Nephron progenitor cell (in vitro differentiated cells): ENCODE results near the gene IBA57.

Source experiments
- DNase-seq: peaks from one replicate; pipeline ENCODE4 v3.0.0; 2021
- H3K27ac Mint-ChIP-seq: 2 replicates; pipeline ENCODE4 v1.8.0; 2021; ENCODE audit warnings: mild to moderate bottlenecking, moderate library complexity, mixed read lengths
- H3K27me3 Mint-ChIP-seq: 2 replicates; pipeline ENCODE4 v1.8.0; 2021; ENCODE audit warnings: mild to moderate bottlenecking, low read depth, mixed read lengths; ENCODE audit not compliant: poor library complexity
- H3K36me3 Mint-ChIP-seq: 2 replicates; pipeline ENCODE4 v1.8.0; 2021; ENCODE audit warnings: low read depth, mixed read lengths
- H3K4me1 Mint-ChIP-seq: 2 replicates; pipeline ENCODE4 v1.8.0; 2021; ENCODE audit warnings: mixed read lengths
- H3K4me3 Mint-ChIP-seq: 2 replicates; pipeline ENCODE4 v1.8.0; 2021; ENCODE audit warnings: mild to moderate bottlenecking, moderate library complexity, mixed read lengths
- H3K9me3 Mint-ChIP-seq: 2 replicates; pipeline ENCODE4 v1.8.0; 2021; ENCODE audit warnings: mild to moderate bottlenecking, moderate library complexity, mixed read lengths
- CTCF ChIP-seq: fragments of 200-600 bp; sonication (generic); IDR thresholded peaks from 2 replicates; pipeline ENCODE4 v1.5.0; 2021; ENCODE audit warnings: antibody characterized with exemption

The IBA57 gene

GRCh38 chr1:228165372-228166169, at the start of gene IBA57:
TSS of gene IBA57 (plus strand) at chr1:228165804. CDS start at chr1:228165817, 13 bp downstream.
- peaks cover 39% of the 10 kb centered on the region for H3K4me1 Mint-ChIP-seq
- H3K9me3 Mint-ChIP-seq, result no peaks in the 10 kb centered on the region
- no peaks in the 10 kb centered on the region for H3K36me3 Mint-ChIP-seq
- no peaks in the 10 kb centered on the region for H3K27me3 Mint-ChIP-seq
- H3K27ac Mint-ChIP-seq, result peak within 1 kb of the TSS; percentile 91
- peak within 1 kb of the TSS; percentile 90 for H3K4me3 Mint-ChIP-seq
- peak; percentile 75 for TF ChIP-seq CTCF
- peak; percentile 99 for DNase-seq

GRCh38 chr1:228117335-228117734, 48.3 kb upstream of the IBA57 start:
- Mint-ChIP-seq H3K36me3 (peaks cover 9% of the 10 kb centered on the region), H3K27me3 (peaks cover 48% of the 10 kb centered on the region), H3K9me3 (peaks cover 61% of the 10 kb centered on the region), H3K4me1 (no peaks in the 10 kb centered on the region), H3K4me3 (no peak overlapping the region), H3K27ac (no peak overlapping the region)
- no peak for DNase-seq
- no peak for TF ChIP-seq CTCF

DNA sequence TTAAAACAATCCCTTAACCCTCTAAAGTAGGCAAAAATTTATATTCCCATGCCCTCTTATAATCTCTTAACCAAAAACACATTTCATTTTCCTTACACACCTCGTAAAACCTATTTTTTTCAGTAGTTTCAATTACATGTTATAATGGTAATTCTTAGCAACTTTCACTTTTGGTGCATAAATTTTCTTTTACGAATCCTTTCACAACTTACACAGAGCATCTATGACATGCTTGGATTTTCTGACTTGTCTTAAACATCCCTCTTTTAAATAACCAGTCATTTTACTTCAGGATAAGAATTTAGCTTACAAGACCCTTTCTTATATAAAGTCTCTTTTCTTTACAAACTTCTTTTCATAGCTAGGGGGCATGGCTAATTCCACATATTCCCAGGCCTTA, 47.6 kb upstream of the IBA57 start:
- TF ChIP-seq CTCF, result no peak
- DNase-seq, result no peak
- Mint-ChIP-seq H3K27me3 (peaks cover 48% of the 10 kb centered on the region), H3K27ac (no peak overlapping the region), H3K36me3 (peaks cover 9% of the 10 kb centered on the region), H3K9me3 (peaks cover 61% of the 10 kb centered on the region), H3K4me1 (no peaks in the 10 kb centered on the region), H3K4me3 (no peak overlapping the region)

DNA sequence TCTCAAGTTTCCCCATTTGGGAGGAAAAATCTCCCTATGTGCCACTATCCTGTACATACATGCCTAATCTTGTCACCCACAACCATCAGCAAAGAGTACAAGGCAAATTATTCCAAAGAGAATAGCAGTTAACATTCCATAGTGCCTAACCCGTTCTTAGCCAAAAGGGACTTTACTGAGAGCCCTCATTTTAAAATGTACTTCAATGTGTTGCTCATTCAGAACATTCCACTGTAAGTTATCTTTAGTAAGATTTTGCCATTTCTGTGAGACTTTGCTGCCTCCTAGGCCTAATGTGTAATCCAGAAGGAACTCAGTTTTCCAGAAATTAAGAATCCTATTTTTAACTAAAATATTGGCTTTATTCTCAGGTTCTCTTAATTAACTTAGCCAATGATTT, 45.3 kb upstream of the IBA57 start:
- H3K4me1 Mint-ChIP-seq, result no peaks in the 10 kb centered on the region
- H3K4me3 Mint-ChIP-seq, result no peak overlapping the region
- TF ChIP-seq CTCF, result no peak
- peaks cover 55% of the 10 kb centered on the region for H3K9me3 Mint-ChIP-seq
- H3K27me3 Mint-ChIP-seq, result peaks cover 60% of the 10 kb centered on the region
- no peak overlapping the region for H3K27ac Mint-ChIP-seq
- DNase-seq, result no peak
- peaks cover 9% of the 10 kb centered on the region for H3K36me3 Mint-ChIP-seq

DNA sequence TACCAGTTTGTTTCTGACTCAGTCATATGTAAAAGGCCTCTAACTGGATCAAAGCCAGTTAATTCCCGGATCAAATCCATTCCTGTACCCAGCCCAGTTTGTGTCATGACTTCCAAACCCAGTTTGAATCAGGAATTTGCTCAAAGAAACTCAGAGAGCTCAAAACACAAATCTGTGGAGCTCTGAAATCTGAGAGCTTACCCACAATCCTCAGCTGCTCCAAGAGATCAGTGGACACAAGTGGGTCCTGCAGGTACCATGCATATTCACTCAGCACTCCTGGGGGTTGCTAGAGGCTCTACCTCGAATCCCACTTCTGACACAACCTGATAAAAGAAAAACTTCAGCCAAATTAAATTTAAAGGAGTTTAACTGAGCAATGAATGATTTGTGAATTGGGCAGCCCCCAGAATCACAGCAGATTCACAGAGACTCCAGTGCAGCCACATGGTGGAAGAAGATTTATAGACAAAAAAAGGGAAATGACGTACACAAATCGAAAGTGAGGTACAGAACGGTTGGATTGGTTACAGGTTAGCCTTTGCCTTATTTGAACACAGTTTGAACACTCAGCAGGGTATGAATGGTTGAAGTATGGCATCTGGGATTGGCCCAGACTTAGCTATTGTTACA, 44.6 kb upstream of the IBA57 start:
- H3K4me3 Mint-ChIP-seq, result no peak overlapping the region
- TF ChIP-seq CTCF, result no peak
- peaks cover 65% of the 10 kb centered on the region for H3K27me3 Mint-ChIP-seq
- DNase-seq, result no peak
- peaks cover 9% of the 10 kb centered on the region for H3K36me3 Mint-ChIP-seq
- no peak overlapping the region for H3K27ac Mint-ChIP-seq
- peaks cover 49% of the 10 kb centered on the region for H3K9me3 Mint-ChIP-seq
- no peaks in the 10 kb centered on the region for H3K4me1 Mint-ChIP-seq
